Daoy (cell line): ENCODE data around the gene TEX48. TPM values are rescaled to one million over a fixed set of nuclear protein-coding genes. Genes with fewer than 3 reads are reported as not detected.

Experiments used
- DNase-seq: peaks from one replicate; pipeline ENCODE4 v3.0.0-alpha.2; 2015; ENCODE audit warnings: low read depth
- total RNA-seq: library from RNA; depleted of rRNA; stranded (reverse); fragments of >200 nt; shearing (Covaris generic); gene quantifications from 2 replicates; pipeline ENCODE4 v1.2.3, GENCODE V29; 2014; rRNA removed

Gene TEX48, protein sequence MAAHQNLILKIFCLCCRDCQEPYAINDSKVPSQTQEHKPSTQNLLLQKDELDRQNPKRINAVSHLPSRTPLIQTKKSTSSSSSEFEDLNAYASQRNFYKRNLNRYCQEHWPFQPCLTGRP
- not detected in 2 replicates for total RNA-seq

DNA sequence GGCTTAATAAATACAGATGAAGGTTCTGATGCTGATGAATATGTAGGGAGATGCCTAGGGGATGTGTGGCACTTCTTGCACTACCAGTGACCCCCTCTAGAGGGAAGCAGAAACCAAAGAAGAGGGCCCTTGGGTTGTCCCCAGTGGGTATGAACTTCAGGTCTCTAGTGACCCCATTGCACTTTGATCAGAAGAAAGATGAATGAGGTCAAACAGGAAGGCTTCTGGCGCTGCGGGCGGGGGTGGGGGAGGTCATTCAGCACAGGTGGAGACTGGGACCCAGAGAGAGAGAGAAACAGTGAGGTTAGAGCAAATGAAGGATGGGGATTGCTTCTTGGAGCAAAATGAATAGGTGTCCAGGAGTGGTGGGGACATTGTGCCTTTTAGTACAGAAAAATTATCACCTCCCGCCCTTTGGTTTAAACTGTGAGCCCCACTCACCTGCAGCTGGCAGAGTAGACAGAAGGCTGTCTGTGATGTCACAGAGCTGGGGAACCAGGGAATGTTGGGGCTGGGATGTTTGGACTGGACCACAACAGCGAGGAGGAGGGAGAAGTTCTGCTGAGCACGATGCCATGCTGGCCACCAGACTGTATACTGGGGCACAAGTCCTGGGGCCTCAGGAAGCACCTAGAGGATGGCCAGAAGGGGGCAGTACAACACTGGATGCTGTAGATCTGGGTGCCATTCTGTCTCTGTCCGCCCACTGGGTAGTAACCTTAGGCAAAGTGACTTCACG lies at the start of gene TEX48:
TEX48 (minus strand) TSS at position 599 of the 739 bp plus-strand sequence. CDS start 10,469 bp downstream, outside the sequence.
- DNase-seq: peak; percentile 91

DNA sequence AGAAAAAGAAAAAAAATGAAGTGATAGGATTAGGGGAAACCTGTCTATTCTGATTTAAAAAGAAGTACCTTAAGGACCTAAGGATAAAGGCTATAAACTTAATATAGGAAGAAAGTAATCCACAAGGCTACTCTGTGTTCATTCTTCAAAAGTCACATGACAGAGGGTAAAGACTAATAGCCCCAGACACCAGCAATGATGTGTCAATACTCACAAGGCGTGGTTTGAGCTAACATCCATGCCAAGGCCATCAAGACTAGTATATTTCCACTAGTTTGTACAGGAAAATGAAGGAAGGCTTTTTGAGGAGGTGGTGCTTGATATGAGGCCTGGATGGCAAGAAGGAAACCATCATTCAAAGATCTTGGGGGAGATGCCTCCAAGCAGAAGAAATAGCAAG lies 49.7 kb upstream of the TEX48 start:
- no peak for DNase-seq

DNA sequence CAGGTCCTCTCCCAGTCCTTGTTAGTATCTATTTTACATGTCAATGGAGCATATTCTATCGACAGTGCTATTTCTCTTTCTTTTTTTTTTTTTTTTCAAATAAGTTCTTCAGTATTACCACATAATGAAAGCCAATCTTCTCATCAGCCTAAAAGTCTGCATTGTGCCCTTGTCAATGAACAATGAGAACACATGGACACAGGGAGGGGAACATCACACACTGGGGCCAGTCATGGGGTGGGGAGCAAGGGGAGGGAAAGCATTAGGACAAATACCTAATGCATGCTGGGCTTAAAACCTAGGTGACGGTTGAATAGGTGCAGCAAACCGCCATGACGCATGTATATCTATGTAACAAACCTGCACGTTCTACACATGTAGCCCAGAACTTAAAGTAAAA lies 47.7 kb upstream of the TEX48 start:
- DNase-seq: no peak

DNA sequence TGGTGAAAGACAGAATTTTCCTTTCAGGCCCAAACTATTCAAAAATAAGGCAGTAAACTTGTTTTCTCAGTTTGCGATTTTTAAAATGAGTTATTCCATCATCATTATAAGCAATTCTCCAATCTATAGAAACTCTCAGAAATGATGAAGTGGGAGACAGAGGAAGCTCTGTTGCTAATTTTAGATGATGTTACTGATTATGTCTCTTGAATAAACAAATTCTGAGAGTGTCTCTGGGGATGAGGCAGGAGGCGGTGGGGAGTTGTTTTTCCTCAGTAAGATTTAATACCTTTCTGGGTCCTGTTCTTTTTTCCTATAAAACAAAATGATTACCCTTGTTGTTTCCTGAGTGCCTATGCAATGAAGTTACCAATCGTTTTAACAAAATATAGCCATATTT lies 43.9 kb upstream of the TEX48 start:
- DNase-seq: no peak

DNA sequence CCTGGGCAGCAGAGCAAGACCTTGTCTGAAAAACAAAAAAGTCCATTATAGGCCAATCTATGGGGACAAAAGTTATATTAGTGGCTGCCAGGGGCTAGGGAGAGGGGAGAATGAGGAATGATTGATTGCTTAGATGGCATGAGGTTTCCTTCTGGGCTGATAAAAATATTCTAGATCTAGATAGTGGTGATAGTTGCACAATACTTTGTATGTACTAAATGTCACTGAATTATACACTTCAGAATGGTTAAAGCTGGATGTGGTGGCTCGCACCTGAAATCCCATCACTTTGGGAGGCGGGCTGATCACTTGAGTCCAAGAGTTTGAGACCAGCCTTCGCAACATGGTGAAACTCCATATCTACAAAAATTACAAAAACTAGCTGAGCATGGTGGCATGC lies 42.8 kb upstream of the TEX48 start:
- DNase-seq: no peak

DNA sequence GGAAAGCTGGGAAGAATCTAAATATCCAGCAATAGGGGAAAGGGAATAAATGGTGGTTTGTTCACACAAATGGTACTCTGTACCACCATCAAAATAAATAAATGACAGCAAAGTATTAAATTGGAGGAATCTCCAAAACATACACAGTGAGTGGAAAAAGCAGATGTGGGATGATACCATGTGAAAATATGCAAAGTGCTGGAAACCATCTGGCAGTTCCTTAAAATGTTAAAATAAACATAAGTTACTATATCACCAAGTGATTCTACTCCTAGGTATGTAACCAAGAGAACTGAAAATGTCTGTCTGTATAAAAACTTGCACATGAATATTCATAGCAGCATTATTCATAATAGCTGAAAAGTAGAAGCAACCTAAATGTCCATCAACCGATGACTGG lies 41.9 kb upstream of the TEX48 start:
- DNase-seq: no peak

DNA sequence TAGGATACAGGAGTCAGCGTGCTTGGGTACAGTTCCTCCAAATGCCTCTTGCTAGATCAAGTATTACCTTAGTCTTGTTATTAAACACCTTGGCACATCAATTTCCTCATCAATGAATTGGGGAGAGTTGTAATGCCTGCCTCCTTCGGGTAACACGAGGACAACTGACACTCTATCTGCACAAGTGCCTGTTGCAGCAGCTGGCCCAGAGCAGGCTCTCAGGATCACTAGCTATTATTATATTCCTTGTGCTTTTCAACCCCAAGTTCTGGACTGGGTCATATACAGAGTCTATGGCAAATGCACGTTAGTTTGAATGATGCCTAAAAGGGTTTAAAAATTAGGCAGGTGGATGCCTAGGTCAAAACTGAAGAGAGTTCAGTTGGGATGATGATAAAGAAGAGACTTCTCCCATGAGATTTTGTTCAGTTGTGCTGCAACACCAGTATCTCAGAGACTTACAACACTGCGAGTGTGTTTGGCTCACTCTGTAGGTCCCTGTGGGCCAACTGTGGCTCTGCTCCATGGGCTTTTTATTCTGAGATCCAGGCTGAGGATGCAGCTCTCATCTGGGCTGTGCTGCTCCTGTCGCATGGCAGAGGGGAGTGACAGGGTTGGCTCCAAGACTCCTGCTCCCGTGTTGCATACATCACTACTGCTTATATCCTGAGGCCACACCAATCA lies 41.1 kb upstream of the TEX48 start:
- no peak for DNase-seq

DNA sequence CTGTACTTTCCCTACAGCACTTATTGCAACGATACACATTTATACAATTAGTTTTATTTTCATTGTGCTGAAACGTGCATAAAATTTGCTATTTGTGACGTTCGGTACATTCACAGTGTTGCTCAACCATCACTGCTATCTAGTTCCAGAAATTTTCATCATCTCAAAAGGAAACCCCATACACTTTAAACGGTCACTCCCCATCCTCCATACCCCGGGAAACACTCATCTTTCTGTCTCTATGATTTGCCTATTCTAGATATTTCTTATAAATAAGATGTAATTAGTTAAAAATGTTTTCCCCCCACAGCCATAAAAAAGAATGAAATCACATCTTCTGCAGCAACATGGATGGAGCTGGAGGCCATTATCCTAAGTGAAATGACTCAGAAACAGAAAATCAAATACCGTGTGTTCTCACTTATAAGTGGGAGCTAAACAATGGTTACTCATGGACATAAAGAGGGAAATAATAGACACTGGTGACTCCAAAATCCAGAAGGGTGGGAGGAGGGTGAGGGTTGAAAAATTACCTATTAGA lies 40.2 kb upstream of the TEX48 start:
- DNase-seq: no peak

DNA sequence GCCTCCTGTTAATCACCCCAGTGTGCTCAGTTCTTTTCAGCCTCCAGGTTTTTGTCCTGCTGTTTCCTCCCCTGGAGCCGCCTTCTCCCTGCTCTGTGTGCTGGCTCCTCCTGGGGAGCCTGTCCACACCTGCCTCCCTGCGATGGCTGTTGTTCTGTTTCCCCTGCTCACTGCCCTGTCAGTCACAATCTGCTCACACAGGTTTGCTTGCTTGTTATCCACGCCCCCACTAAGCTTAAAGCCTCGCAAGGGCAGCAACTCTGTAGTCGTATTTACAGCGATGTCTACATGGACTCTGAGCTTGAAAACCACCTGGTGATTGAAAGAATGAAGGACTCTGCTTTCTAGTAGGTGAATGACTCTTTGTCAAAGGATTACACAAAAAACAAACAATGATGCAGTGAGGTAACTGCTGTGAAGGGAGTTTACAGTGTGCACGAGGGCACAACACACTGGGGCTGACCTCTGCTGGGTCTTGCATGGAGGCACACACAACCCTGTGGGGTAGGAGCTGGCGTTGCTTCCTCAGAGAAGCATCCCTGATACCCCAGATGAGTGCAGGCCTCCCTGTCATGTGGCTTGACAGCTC lies 39.6 kb upstream of the TEX48 start:
- no peak for DNase-seq

DNA sequence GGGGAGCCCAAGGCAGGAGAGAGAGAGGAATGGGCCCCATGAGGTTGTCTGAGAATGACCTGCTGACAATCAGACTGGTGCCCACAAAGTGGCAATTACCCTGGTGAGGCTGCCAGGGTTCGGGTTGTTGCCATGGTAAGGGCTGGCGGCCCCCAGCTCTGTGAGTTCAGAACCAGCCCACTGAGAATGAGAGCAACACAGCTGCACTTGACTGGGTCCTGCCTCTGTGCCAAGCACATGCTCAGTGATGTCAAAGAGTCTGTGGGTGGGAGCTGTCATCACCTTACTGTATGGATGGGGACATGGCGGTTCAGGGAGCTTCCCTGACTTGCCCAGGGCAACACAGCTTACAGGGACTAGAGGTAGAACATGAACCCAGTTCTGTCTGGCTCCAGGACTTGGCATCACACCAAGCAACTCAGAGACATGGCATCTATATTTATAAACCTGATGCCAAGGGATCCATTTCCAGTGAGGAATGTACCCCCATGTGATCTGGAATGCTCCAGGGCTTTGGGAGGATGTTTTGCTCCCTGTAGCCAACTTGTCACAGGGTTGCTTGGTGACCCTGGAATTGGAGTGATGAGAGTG lies 38.2 kb upstream of the TEX48 start:
- DNase-seq: peak; percentile 68

DNA sequence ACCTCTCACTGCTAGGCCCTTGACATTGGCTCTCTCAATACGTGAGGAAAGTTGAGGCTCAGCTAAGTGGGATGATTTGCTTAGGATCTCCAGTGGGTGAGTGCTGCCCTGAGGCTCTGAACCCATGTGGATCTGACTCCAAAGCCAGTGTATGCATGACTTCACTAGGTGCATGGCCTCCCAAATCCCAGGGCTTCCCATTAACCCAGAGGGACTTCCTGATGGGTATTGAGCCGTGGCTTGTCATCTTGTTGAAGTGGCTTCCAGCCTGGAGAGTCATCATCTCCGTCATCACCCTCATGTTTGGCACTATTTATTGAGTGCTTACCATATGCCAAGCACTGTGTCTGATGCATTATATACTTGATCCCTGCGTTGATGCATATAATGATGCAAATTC lies 37.3 kb upstream of the TEX48 start:
- DNase-seq: peak; percentile 67

DNA sequence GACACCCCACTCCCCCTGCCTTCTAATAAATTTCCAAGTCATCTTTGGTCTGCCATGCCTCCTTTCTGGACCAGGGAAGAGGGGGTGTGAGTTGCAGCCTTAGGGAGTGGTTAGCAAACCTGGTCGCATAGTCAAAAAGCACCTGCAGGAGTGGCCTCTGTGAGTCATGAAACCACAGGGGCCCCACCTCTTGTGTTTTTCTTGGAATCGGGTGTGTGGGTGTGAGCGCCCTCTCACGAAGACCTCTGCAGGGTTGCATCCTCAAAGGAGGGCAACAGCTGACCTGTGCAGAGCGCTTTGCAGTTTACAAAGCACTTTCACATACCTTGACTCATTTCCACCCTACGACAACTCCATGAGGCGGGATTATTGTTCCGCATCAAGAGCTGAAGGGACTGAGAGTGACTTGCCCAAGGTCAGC lies 36.8 kb upstream of the TEX48 start:
- peak; percentile 87 for DNase-seq

DNA sequence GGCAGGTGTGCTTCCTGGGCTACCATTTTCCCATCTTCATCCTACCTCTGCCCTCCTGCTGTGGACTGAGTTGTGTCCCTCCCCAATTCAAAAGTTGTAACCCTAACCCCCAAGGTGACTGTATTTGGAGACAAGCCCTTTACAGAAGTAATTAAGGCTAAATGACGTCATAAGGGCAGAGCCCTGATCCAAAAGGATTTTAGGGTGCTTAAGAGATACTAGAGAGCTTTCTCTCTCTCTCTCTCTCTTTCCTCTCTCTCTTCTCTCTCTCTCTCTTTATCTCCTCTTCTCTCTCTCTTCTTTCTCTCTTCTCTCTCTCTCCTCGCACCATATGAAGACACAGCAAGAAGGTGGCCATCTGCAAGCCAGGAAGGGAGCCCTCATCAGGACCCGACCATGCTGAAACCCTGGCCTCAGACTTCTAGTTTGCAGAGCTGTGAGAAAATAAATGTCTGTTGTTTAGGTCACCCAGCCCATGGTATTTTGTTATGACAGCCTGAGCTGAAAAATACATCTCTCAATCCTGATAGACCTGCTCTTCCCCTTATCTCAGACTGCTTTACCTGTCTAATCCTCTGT lies 36.0 kb upstream of the TEX48 start:
- no peak for DNase-seq

DNA sequence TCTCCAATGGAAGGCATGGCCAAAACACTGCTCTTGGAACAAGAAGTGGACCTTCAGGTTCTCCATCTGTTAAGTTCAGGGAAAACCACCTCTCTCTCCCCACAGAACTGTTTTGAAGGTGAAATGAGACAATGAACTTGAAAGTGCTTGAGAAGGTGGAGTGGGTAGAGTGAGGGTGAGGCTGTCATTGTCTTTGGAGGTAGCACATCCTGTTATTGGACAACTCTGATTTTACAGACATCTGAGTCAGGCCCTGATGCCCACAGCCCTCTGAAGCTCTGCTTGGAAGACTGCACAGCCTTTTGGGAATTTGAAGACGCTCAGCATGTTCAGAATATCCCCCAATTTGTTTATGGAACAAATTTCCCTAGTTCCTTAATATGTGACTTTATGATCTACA lies 27.6 kb upstream of the TEX48 start:
- DNase-seq: no peak

DNA sequence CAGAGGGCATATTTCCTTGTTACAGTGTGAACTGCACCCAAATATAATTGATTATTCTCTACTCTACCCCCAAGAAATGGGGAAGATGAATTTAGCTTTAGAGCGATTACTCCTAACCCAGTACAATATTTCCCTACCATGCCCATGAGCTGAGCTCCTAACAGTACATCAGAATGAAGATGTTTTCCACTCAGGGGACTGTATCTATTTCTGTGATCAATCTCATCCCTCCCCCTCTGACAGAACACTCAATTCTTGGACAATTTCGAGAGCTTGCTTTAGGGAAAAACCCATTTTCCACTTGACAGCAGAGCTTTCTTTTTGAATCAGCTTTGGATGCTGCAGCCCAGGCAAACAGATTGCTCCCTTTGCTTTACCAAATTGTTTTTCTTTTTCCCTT lies 24.7 kb upstream of the TEX48 start:
- DNase-seq: no peak

DNA sequence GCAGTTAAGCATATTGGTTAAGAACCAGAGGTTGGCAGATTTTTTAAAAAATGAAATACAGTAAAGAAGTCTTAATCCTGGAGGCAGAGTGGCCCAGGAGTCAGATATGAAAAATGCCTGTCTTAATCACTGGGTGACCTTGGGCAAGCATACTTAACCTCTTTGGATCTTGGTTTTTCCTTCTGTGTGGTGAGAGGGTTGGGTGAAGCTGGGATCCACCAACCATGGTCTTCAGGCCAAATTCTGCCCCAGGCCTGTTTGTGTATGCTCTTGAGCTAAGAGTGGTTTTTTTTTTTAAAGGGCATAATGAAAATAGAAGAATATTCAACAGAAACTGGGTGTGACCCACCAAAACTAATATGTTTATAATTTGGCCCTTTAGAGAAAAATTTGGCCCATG lies 20.0 kb upstream of the TEX48 start:
- no peak for DNase-seq

DNA sequence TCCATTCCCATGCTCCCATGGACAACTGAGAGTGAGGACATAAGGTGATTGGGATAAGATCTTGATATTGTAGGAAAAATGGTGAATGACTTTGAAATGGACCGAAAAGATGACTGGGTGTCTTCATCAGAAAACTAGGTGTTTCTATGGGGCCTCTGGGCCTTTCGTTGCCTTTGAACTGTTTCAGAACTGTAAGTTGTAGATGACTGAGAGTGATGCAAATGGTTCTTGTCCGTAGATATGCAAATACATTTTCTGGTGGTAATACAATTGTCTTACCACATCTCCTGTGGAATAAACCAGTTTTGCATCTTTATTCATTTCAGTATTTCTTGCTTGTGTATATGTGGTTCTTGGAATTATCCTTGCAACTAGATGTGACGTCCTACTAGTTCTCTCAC lies 16.0 kb upstream of the TEX48 start:
- DNase-seq: no peak

DNA sequence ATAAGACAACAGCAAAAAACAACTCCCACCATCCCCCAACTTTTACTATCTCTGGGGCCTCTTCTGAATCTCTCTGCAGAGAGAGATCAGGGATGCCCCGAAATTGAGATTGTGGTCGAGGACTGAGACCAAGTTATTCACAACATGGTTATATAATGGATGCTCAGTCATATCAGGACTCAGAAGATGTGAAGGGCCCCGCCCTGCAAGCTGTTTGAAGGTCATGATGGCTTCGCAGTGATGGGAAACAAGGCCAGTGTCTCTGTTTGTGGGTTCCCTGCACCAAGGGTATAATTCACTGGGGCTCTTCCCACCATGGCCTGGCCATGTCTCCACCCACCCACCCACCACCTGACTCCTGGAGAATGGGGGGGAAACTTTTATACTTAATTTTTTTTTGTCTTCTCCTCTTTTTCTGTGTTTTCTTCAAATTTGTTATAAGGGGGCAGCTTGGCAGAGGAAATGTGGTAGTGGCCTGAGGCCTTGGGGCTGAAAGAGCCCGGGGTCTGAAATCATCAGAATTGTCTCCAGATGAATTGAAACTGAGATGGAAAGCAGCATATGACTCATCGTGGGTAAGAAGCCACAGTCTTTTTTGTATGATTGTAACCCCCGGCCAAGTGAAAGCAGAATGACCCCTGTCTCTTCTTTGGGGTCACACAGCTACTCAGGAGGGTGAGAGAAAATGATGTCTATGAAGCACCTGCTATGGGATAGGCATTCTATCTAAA lies 15.0 kb upstream of the TEX48 start:
- DNase-seq: peak; percentile 58

DNA sequence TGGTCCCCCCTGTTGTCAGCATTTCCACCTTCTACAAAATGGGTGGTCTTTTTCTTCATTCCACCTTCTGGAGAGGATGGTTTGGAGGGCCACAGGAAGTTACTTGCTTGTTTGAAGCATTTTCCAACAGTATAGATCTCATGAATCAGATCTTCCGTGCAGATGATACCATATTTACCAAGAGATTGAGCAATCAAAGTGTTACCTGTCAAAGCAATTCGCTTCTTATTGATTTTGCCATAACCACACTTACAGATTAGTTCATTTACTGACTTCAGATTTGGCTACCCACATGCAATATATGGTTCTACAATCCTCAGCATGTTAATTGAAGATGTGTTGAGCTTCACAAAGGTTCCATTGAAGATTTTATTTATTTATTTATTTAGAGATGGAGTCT lies 14.0 kb upstream of the TEX48 start:
- no peak for DNase-seq

DNA sequence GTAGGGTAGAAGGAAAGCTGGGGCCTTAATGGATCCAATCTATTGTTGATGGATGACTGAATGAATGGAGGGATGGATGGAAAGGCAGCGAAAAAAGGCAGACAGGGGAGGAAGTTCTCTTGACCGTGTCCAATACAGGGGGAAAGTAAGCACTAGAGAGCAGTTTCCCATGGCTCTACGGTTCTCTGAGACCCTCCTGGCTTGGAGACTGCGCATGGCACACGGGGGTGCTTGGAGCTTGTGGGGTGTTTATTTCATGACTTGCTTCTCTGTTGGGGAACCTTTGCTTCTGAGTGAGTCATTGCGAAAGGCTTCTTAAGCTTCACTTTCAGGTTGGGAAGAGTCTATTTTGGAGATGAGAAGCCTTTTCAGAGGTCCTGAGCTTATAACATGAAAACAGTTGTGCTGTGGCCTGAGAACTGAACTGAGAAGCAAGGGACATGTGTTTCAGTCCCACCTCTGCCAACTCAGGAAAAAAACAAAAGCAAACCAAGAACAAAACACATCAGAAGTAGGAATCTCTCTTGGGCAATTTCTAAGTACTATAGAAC lies 12.8 kb upstream of the TEX48 start:
- no peak for DNase-seq

DNA sequence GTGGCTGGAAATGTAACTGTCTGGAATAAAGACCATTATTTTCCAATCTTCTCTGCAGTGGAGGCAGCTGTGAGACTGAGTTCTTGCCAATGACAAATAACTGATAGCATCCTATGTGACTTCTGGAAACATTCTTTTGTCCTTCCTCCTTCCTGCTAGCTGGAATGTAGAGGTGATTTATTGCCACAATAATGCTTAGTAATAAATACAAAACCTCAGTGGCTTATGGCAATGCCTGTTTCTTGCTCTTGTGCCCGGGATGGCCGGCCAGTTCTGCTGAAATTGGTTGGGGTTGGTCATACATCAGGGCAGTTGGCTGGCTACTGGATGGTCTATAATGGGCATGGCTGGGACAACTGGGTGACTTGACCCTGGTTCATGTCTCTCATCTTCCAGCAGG lies 12.2 kb upstream of the TEX48 start:
- DNase-seq: no peak
